Caki2 (cell line): ENCODE measurements around the gene CD5L. TPM values are rescaled to one million over a fixed set of nuclear protein-coding genes. Genes with fewer than 3 reads are reported as not detected.

ENCODE experiments used
- DNase-seq: peaks from one replicate; pipeline ENCODE4 v3.0.0-alpha.2; 2015; ENCODE audit warnings: low read depth
- in situ Hi-C: cut with HindIII; loops from 2 replicates; pipeline ENCODE4 v1.10.0; 2016; ENCODE audit warnings: low sequenced_read_pairs, low pct_unique_long_range_greater_than_20kb, mixed read lengths
- total RNA-seq: library from RNA; depleted of rRNA; stranded (reverse); fragments of >200 nt; shearing (Covaris generic); gene quantifications from 2 replicates; pipeline ENCODE4 v1.2.3, GENCODE V29; 2014; ENCODE audit warnings: low replicate concordance; rRNA removed

The CD5L gene
- total RNA-seq, 1 experiment from 2014 or later, result not detected

- in situ Hi-C loops, result no loop called here
These were observed 12.4 kb downstream of the CD5L start for GRCh38 chr1:157829210-157829609.

GRCh38 chr1:157820299-157820698 is 21.3 kb downstream of the CD5L start:
- in situ Hi-C loops, result no loop called here
- no peak for DNase-seq

More at GRCh38 chr1:157829210-157829609, 12.4 kb downstream of the CD5L start:
- DNase-seq, result no peak

- DNase-seq, result no peak
- in situ Hi-C loops, result no loop called here
These were observed 21.7 kb downstream of the CD5L start, which contains the start of gene FCRL1 for GRCh38 chr1:157819896-157820295. TSS of gene FCRL1 (minus strand) at chr1:157820120. CDS start at chr1:157820037, 83 bp downstream.

- DNase-seq, result no peak
- in situ Hi-C loops, result no loop called here
These were observed 22.4 kb downstream of the CD5L start for GRCh38 chr1:157819215-157819614.

- no peak for DNase-seq
- in situ Hi-C loops, result no loop called here
These were observed 28.3 kb downstream of the CD5L start for GRCh38 chr1:157813269-157813668.

DNA sequence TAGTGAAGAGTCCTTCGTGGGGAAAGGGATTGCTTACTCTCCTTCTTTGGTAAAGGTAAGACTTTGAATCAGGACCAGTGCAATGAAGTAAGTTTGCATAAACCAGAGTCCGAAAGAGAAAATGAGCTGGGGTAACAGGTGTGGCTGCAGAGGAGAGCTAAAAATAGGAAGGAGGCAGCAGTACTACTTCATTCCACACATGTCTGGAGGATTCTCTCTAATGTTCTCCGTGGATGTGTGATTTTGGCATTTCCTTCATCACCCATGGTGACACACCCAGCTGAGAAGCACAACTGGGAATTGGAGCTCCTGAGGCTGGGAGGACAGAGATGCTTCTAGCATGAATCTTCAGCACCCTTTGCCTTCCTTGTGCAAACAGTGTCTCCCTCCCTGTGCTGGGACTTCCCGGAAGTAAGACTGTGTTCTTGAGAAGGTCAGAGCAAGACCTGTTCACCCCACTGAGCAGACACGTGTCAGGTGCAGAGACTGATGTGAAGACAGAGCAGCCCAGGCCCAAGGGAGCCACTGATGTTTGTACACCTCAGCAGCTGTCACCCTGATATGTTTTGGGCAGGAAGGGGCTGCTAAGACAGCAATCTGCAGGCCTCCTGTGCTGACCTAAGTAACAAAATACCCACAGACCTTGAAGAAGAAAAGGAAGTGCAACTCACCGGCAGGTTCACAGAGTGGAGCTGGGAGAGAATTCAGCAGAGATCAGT is 35.0 kb downstream of the CD5L start:
- DNase-seq, result no peak
- in situ Hi-C loops, result no loop called here

- in situ Hi-C loops, result no loop called here
- DNase-seq, result no peak
These were observed 37.8 kb downstream of the CD5L start for GRCh38 chr1:157803851-157804250.

GRCh38 chr1:157799996-157800395 is 41.6 kb downstream of the CD5L start:
- DNase-seq, result no peak
- in situ Hi-C loops, result no loop called here

GRCh38 chr1:157798211-157798610 is 43.4 kb downstream of the CD5L start:
- no peak for DNase-seq
- in situ Hi-C loops, result no loop called here

GRCh38 chr1:157785248-157785647 is 56.4 kb downstream of the CD5L start:
- in situ Hi-C loops, result no loop called here
- DNase-seq, result no peak

- no peak for DNase-seq
- in situ Hi-C loops, result no loop called here
These were observed 56.8 kb downstream of the CD5L start for GRCh38 chr1:157784801-157785200.

DNA sequence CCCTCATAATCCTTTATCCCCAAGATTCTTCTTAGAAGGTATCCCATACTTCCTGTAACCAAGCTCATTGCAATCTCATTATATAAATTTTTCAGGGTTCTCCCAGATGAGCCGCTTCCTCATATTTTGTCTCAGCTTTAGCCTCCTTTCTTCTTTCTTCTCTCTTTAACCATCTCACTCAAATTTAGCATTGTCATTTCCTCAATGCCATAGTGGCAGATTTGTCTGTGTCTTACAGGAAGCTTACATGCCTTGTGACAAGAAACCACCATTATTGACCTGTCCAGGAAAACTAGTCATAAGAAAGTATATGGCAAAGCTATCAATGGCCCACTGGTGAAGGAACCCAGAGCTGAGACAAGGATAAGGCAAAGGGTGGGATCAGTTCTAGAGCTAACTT is 58.7 kb downstream of the CD5L start:
- no peak for DNase-seq
- in situ Hi-C loops, result no loop called here

DNA sequence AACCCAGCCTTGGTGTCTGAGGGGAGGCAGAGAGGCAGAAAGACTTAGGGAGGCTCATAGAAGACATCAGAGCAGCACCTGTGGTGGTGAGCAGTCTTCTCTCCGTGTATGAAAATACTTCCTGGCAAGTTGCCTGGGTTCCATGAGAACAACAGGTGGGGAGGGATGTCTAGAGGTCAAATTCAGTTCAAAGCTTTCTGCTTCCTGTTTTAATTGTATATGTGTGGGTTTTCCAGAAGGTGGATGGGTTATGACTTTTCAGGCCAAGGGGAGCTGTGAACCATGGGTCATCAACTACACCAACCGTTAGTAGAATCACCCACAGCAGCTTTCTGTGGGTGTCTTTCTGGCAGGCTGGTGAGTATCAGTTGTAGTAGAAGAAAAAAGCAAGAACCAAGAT is 60.6 kb downstream of the CD5L start:
- in situ Hi-C loops, result no loop called here
- DNase-seq, result no peak

Other genes with a start within 250 kb of the CD5L start
- not detected in 2 replicates for gene FCRL4, start 243.7 kb downstream of the CD5L start, total RNA-seq
- not detected in 2 replicates for gene FCRL3, start 141.0 kb downstream of the CD5L start, total RNA-seq
- not detected in 2 replicates for gene FCRL2, start 64.7 kb downstream of the CD5L start, total RNA-seq
- gene FCRL1, start 21.7 kb downstream of the CD5L start, total RNA-seq, result not detected in 2 replicates
- 62.9 and 80.2 TPM in 2 replicates for gene KIRREL1, start 151.8 kb upstream of the CD5L start, total RNA-seq